Colonic mucosa (tissue), 4 donors: ENCODE results near the gene URB1. TPM values are rescaled to one million over a fixed set of nuclear protein-coding genes. Genes with fewer than 3 reads are reported as not detected.

Experiments used
- DNase-seq: peaks from one replicate; pipeline ENCODE4 v3.0.0-alpha.2; 2020
- H3K27ac ChIP-seq: fragments of 200-600 bp; one replicate; pipeline ENCODE4 v1.8.0; 2021
- H3K27me3 ChIP-seq: fragments of 200-600 bp; one replicate; pipeline ENCODE4 v1.8.0; 2021
- H3K36me3 ChIP-seq: fragments of 200-600 bp; one replicate; pipeline ENCODE4 v1.8.0; 2021
- H3K4me1 ChIP-seq: fragments of 200-600 bp; one replicate; pipeline ENCODE4 v1.8.0; 2021; ENCODE audit warnings: mild to moderate bottlenecking
- H3K4me3 ChIP-seq: fragments of 200-600 bp; one replicate; pipeline ENCODE4 v1.8.0; 2021
- H3K9ac ChIP-seq, 2 donors: one replicate each; pipeline ENCODE4 v1.7.0; 2013; ENCODE audit warnings: control low read depth in 2 of 2, low read depth in 2 of 2, low read length in 2 of 2
- H3K9me3 ChIP-seq: fragments of 200-600 bp; one replicate; pipeline ENCODE4 v1.8.0; 2021
- CTCF ChIP-seq: fragments of 200-600 bp; IDR thresholded peaks from one replicate; pipeline ENCODE4 v1.8.0; 2022; ENCODE audit warnings: antibody characterized with exemption, mild to moderate bottlenecking
- intact Hi-C: fragments of 100-400 bp; cut with DNase I; formaldehyde crosslinking; loops from one replicate; pipeline ENCODE4 v1.14.1; 2022
- total RNA-seq, 2 donors: library from RNA; stranded (reverse); fragmentation: NEBNext Ultra II Directional in 1 of 2; extraction: Animal tissue kit (Norgen Biotek cat#: 25700) in 1 of 2; gene quantifications; one replicate each; pipeline ENCODE4 v1.2.1, GENCODE V29; 2021
- donor health status: healthy.
- donor health status: DM: no; HTN: no; CAD: no.
- donor health status: DM: no; HTN: no; CAD: no.

Gene URB1
- total RNA-seq, 2 donors from 2014 or later, result 6.1 to 16.4 TPM

GRCh38 chr21:32413015-32413504 lies 20.2 kb upstream of the URB1 start:
- H3K4me3 ChIP-seq, result peak overlapping the region; percentile 67
- H3K27me3 ChIP-seq, result no peaks in the 10 kb centered on the region
- intact Hi-C loops, result no loop called here
- DNase-seq, result peak; percentile 77
- no peaks in the 10 kb centered on the region for H3K9me3 ChIP-seq
- H3K9ac ChIP-seq, result peak overlapping the region; percentile 88 to 95
- H3K36me3 ChIP-seq, result no peaks in the 10 kb centered on the region
- H3K4me1 ChIP-seq, result peaks cover 4% of the 10 kb centered on the region
- no peak for TF ChIP-seq CTCF
- H3K27ac ChIP-seq, result peak overlapping the region; percentile 75

- TF ChIP-seq CTCF, result peak; percentile 14
- Histone ChIP-seq H3K27ac (peak within 1 kb of the TSS; percentile 75), H3K9me3 (no peaks in the 10 kb centered on the region), H3K9ac (peak within 1 kb of the TSS; percentile 88 to 95), H3K27me3 (no peaks in the 10 kb centered on the region), H3K36me3 (no peaks in the 10 kb centered on the region), H3K4me3 (peak within 1 kb of the TSS; percentile 67), H3K4me1 (peaks cover 4% of the 10 kb centered on the region)
- peak; percentile 67 for DNase-seq
- intact Hi-C loops, result no loop called here
These were observed 19.6 kb upstream of the URB1 start, which contains the start of gene EVA1C for GRCh38 chr21:32412162-32413014. TSS of gene EVA1C (plus strand) at chr21:32412706. CDS start at chr21:32412854, 148 bp downstream.

- no peak for TF ChIP-seq CTCF
- no peaks in the 10 kb centered on the region for H3K36me3 ChIP-seq
- H3K27me3 ChIP-seq, result no peaks in the 10 kb centered on the region
- H3K27ac ChIP-seq, result peak overlapping the region; percentile 75
- peak overlapping the region; percentile 67 for H3K4me3 ChIP-seq
- H3K4me1 ChIP-seq, result peaks cover 4% of the 10 kb centered on the region
- peak; percentile 91 for DNase-seq
- H3K9me3 ChIP-seq, result no peaks in the 10 kb centered on the region
- intact Hi-C loops, result no loop called here
- H3K9ac ChIP-seq, result peak overlapping the region; percentile 88 to 95
These were observed 18.7 kb upstream of the URB1 start for GRCh38 chr21:32411350-32412161.

GRCh38 chr21:32410916-32411315 lies 18.1 kb upstream of the URB1 start:
- no peaks in the 10 kb centered on the region for H3K36me3 ChIP-seq
- intact Hi-C loops, result no loop called here
- peaks cover 4% of the 10 kb centered on the region for H3K4me1 ChIP-seq
- H3K4me3 ChIP-seq, result no peak overlapping the region
- no peaks in the 10 kb centered on the region for H3K27me3 ChIP-seq
- H3K9me3 ChIP-seq, result no peaks in the 10 kb centered on the region
- DNase-seq, result no peak
- peak overlapping the region; percentile 4 to 88 for H3K9ac ChIP-seq
- peak overlapping the region; percentile 75 for H3K27ac ChIP-seq
- TF ChIP-seq CTCF, result no peak

- H3K27me3 ChIP-seq, result no peaks in the 10 kb centered on the region
- no peak for TF ChIP-seq CTCF
- H3K9ac ChIP-seq, result peak overlapping the region in 1 of 2 donors; percentile 88
- H3K36me3 ChIP-seq, result no peaks in the 10 kb centered on the region
- H3K4me1 ChIP-seq, result peaks cover 4% of the 10 kb centered on the region
- no peak overlapping the region for H3K27ac ChIP-seq
- H3K4me3 ChIP-seq, result no peak overlapping the region
- no peaks in the 10 kb centered on the region for H3K9me3 ChIP-seq
- no peak for DNase-seq
- intact Hi-C loops, result no loop called here
These were observed 17.5 kb upstream of the URB1 start for GRCh38 chr21:32410291-32410690.
